ENCODE results near the gene ZNF888.
A peak's percentile ranks its signal among the peaks of the same experiment; 100 is the strongest.
"Not testable (repeated sequence)": the region's sequence is repeated elsewhere in the genome, so short reads cannot be mapped to it uniquely, and the experiment has no call there.

Gene ZNF888

DNA sequence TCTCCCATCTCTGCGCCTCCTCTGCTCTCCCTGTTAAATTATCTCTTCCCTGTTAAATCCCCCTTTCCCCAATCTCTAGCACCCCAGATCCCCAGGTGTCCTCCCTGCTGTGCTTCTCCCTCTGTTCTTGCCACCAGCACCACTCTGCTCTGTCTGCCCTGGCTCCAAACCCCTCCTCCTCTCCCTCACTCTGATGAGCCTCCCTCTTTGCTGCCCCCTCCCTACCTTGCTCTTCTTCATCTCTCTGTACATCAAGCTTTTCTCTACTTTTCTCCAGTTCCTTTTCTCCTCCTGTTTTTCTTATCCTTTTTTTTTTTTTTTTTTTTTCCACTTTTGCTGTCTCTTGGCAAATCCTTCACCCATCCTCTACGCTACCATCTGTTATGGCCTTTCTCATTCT is 18.3 kb upstream of the ZNF888 start:
- DNase-seq, result not testable (repeated sequence)

DNA sequence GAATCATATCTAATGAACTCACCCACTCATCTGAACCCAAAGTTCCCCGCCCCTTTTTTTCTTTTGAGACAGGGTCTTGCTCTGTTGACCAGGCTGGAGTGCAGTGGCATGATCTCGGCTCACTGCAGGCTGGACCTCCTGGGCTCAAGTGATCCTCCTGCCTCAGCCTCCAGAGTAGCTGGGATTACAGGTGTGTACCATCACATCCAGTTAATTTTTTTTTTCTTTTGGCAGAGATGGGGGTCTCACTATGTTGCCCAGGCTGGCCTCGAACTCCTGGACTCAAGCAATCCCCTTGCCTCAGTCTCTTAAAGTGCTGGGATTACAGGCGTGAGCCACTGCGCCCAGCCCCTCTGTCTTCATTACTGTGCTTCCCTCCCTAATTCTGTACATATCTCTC is 17.7 kb upstream of the ZNF888 start:
- not testable (repeated sequence) for DNase-seq

DNA sequence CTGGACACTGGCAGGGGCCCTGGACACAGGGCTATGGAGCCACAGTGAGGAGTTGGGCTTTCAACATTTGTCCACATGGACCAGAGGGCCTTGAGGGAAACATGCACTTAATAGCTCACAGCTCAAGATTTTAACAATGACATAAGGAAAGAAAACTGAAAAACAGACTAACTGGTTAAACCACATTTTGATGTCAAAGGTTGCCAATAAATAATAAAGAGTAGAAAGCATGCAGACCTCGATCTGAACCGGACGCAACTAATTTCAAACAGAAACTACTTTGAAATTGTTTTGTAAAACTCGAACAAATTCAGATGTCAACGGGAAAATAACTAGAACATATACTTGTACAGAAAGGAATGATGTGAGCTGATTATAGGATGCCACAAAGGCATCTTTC is 15.5 kb upstream of the ZNF888 start:
- DNase-seq, result no peak

DNA sequence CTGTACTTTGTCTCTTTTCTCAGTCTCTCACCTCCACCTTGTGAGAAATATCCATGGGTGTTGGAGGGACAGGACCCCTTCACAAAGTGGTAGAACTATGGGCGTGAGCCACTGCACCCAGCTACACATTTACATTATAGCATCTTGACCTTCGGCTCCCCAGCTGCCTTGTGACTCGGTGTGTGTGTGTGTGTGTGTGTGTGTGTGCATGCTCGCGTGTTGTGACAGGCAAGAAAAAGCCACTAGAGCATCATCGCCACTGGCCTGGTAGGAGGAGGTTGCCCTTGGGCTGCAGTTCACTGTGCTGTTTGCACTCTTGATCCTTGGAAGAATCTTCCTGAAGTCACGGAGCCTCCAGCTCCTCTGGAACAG is 13.7 kb upstream of the ZNF888 start:
- no peak for DNase-seq

DNA sequence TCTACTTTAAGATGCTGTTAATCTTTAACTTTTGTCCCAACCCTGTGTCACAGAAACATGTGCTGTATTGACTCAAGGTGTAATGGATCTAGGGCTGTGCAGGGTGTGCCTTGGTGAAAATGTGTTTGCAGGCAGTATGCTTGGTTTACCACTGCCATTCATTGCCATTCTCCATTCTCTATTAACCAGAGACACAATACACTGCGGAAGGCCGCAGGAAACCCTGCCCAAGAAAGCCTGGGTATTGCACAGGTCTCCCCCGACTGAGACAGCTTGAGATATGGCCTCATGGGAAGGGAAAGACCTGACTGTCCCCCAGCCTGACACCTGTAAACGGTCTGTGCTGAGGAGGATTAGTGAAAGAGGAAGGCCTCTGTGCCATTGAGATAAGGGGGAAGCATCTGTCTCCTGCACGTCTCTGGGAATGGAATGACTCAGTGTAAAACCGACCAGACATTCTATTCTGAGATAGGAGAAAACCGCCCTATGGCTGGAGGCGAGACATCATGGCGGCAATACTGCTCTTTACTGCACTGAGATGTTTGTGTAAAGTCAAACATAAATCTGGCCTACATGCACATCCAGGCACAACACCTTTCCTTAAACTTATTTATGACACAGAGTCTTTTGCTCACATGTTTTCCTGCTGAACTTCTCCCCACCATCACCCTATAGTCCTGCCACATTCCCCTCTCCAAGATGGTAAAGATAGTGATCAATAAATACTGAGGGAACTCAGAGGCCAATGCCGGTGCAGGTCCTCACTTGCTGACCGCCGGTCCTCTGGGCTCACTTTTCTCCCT is 13.1 kb upstream of the ZNF888 start:
- no peak for DNase-seq

DNA sequence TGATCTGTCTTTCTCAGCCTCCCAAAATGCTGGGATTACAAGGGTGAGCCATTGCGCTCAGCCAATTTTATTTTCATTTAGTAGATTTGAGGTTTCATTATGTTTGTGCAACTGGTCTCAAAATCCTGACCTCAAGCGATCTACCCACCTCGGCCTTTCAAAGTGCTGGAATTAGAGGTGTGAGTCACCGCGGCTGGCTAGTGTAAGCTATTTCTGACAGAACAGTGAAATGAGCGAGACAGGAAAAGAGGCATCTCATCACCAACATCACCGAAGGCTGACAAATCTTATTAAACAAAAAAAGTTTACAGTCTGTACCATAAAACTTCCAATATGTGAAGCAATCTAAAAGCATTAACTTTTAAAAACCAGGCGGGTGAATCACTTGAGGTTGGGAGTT is 12.2 kb upstream of the ZNF888 start:
- no peak for DNase-seq

DNA sequence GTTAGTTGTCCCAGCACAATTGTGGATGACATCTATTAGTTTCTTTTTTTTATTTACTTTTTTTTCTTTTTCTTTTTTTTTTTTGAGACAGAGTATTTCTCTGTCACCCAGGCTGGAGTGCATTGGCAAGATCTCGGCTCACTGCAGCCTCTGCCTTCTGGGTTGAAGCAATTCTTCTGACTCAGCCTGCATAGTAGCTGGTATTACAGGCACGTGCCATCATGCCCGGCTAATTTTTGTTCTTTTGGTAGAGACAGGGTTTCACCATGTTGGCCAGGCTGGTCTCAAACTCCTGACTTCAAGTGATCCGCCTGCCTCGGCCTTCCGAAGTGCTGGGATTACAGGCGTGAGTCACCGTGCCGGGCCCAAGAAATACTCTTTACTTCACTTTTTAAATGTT is 1.4 kb upstream of the ZNF888 start:
- not testable (repeated sequence) for DNase-seq

DNA sequence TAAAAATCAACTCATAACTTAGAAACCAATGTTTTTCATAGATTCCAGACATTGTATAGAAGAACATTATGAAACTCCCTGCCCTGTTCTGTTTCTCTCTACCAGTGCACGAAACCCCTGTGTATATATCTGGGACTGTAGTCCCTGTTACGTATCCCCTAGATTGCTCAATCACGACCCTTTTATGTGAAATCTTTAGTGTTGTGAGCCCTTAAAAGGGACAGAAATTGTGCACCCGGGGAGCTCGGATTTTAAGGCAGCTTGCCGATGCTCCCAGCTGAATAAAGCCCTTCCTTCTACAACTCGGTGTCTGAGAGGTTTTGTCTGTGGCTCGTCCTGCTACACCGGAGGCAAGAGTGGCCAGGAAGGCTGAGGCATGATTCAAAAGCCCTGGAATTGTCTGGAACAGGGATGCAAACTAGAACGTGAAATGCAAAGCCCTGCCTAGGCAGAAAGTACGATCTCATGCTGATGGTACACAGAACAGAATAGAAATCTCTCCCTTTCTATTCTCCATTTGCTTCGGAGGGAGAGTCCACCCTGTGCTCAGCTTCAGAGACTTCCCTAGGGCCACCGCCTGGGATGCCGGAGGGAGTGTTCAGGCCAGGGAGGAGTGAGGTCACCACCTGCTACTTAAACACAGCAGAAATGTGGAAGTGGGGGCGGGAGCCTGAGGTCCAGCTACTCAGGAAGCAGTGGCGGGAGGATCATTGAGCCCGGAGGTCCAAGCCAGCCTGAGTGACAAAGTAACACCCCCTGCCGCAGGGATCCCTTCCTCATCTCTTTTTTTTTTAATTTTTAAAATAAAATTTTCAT is 758 bp upstream of the ZNF888 start:
- no peak for DNase-seq

DNA sequence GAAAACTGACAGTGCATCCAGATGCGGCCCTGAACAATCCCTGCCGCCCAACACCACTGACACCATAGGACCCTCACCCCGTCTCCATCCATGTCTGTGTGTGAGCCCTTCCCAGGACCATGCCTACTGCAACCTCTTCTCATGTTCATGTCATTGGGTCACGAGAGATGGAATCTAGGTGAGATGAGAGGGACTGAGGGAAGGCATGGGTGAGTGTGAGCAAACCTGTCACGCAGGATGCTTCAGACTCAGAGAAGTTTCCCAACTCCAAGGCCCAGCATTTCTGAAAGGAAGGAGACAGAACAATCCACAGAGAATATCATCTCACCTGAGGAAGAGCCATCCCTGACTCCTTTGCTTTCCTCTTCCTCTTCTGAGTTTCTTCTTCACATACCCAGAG is 5.7 kb downstream of the ZNF888 start:
- DNase-seq, result no peak

DNA sequence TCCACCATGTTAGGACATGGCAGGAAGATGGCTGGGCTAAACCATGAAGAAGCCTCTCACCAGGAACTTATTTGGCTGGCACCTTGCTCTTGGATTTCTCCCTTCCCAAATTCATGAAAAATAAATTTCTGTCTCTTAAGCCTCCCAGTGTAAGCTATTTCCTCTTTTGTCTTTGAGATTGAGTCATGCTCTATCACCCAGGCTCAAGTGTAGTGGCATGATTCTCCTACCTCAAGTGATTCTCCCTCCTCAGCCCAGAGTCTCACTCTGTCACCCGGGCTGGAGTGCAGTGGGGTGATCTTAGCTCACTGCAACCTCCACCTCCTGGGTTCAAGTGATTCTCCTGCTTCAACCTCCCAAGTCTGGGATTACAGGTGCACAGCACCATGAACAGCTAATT is 12.6 kb downstream of the ZNF888 start:
- no peak for DNase-seq

DNA sequence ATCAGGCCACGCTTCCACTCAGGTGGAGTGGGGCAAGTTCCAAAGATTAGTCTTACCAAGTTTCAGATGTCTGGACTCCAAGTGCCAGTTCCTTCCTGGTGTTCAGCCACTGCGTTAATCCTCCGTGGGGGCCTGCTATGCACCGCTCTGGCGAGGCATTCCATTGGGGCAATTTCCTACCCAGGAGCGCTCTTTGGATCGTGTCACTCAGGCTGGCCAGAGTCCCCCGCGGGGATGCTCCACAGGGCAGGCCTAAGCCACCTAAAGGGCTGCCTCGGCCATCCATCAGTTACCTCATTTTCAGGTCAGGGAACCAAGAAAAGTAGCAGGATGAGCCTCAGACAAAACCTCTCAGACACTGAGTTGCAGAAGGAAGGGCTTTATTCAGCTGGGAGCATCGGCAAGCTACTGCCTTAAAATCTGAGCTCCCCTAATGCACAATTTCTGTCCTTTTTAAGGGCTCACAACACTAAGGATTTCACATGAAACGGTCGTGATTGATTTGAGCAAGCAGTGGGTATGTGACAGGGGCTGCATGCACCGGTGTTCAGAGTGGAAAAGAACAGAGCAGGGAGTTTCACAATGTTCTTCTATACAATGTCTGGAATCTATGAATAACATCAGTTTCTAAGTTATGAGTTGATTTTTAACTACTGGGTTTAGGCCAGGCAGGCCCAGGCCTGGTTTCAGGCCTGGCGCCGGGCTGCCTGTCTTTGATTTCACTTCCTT is 19.0 kb downstream of the ZNF888 start:
- not testable (repeated sequence) for DNase-seq

DNA sequence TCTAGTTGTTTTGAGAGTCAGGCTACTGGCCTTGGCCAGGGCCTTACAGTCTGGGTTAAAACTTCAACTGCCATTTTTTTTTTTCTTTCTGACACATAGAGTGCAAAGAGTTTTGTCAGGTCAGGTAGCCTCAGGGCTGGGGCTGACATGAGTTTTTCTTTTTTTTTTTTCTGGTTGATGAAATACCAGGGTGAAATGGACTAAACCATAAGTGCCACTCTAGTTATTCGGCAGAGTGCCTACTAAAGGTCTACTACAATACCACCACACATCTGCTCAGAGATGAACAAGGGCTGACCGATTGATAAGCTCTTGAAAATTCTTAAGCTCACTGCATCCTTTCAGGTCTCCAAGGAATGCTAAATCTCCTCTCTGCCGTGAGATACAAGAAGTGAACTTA is 21.4 kb downstream of the ZNF888 start:
- no peak for DNase-seq

DNA sequence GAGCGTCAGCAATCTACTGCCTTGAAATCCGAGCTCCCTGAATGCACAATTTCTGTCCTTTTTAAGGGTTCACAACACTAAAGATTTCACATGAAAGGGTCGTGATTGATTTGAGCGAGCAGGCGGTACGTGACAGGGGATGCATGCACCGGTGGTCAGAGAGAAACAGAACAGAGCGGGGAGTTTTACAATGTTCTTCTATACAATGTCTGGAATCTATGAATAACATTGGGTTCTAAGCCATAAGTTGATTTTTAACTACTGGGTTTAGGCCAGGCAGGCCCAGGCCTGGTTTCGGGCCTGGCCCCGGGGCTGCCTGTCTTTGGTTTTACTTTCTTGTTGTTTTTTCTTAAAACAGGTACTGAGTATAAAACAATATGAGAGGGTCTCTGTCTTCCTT is 24.6 kb downstream of the ZNF888 start:
- DNase-seq, result not testable (repeated sequence)

DNA sequence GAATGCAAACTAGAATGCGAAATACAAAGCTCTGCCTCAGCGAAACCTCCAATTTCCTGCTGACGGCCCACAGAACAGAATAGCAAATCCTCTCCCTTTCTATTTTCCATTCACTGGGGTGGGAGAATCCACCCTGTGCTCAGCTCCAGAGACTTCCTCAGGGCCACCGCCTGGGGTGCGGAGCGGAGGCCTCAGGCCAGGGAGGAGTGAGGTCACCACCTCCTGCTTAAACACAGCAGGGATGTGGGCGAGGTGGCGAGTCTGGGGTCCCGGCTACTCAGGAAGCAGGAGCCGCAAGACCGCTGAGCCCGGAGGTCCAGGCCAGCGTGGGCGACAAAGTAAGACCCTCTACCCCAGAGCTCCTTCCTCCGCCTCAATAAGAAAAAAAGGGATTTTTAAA is 25.1 kb downstream of the ZNF888 start:
- no peak for DNase-seq

DNA sequence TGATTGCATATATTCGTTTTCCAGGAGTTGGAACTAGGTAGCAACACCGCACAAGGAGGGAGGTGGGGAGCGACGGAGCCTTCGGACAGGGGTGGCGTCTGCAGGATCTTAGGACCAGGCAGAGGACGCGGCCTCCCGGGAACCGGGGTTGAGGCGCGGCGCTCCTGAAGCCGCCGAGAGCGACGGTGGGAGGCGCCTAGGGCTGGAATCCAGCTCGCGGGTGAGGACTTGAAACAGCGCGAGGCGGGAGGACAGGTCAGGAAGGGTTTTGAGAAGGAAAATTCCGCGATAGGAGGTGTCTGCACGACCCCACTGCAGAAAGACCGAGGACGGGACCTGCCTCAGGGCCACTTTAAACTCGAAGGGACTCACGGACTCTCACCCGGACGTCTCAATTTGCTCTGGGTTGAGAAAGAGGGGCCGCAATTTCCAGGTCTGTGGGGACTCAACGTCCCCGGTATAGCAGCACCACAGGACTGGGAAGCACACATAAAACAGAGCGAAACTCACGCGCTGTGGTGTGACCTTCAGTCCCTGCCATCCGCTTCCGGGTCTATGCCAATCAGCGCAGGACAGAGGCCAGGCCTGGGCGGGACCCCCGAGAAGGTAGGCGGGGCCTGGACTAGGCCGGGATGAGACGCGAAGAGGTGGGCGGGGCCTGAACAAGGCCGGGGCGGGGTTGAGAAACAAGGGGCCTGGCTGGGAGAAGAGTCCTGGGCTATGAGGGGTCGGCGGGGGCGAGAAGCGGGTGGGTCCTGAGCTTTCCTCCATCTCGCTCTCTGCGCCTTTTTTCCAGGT is 25.9 kb downstream of the ZNF888 start, which contains the start of gene ZNF320:
TSS of gene ZNF320 (minus strand) at position 498 of the 798 bp plus-strand sequence. CDS start 7,380 bp downstream, outside the sequence.
- peak; percentile 92 for DNase-seq

DNA sequence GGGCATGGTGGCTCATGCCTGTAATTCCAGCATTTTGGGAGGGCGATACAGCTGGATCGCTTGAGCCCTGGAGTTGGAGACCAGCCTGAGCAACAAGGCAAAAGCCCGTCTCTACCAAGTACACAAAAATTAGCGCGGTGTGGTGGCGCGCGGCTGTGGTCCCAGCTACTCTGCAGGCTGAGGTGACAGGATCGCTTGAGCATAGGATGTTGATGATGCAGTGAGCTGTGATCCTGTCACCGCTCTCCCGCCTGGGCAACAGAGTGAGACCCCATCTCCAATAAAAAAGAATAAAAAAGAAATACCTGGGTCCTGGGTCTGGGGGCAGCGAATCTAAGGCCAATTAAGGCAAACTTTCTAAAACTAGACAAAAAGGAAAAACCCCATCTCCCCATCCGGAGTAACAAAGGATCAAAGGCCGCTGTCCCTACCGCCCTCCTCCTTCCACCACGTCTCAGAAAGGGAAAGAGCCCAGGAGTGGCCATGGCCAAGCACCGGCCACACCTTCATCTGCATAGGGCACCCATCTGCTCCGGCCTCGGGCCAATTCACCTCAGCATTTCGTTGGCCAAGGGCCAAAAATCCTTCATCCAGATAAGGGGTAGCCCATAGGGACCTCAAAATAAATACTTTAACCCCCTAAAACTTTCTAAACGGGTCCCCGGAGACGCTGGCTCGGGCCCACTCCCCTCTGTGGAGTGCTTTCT is 26.6 kb downstream of the ZNF888 start:
- no peak for DNase-seq

DNA sequence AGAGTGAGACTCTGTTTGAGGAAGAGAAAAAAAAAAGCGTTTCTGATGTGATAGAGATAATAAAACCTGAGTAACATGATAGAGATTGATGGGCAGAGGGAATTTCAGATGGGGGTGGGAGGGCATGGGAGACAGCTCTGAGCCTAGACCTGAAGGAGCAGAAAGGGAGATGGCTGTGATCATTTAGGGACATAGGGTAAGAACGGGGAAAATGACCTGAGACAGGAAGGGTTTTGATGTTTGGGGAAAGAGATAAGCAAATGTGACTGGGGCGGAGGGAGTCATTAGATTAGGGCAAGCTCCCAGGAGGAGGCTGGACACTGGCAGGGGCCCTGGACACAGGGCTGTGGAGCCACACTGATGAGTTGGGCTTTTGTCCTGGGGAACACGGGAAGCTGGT is 31.9 kb downstream of the ZNF888 start:
- no peak for DNase-seq

DNA sequence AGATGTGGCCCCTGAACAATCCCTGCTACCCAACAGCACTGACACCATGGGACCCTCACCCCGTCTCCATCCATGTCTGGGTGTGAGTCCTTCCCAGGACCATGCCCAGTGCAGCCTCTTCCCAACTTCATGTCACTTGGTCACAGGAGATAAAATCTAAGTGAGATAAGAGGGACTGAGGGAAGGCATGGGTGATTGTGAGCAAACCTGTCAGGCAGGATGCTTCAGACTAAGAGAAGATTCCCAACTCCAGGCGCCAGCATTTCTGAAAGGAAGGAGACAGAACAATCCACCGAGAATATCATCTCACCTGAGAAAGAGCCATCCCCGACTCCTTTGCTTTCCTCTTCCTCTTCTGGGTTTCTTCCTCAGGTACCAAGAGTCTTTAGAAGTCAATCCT is 33.3 kb downstream of the ZNF888 start:
- DNase-seq, result no peak

DNA sequence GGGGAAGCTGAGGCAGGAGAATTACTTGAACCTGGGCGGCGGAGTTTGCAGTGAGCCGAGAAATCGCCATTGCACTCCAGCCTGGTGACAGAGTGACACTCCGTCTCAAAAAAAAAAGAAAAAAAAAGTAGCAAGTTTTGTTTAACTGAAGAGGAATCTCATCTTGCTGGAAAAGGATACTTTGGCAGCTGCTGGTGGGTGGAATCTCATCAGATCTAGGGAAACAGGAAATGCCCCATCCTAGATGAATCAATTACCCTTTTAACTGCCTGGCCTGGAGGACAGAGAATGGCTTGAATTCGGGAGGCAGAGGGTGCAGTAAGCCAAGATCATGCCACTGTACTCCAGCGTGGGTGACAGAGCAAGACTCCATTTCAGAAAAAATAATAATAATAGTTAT is 34.2 kb downstream of the ZNF888 start:
- no peak for DNase-seq

DNA sequence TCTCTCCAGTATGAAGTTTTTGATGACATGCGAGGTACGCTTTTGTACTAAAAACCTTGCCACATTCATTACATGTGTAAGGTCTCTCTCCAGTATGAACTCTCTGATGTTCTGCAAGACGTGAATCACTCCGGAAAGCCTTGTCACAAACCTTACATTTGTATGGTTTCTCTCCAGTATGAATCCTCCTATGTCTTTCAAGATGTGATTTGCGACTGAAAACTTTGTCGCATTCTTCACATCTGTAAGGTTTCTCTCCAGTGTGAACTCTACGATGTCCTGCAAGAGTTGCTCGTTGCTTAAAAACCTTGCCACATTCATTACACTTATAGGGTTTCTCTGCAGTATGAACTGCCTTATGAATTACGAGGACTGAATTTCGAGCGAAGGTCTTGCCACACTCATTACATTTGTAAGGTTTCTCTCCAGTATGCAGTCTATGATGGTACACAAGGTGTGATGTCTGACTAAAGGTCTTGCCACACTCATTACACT is 42.3 kb downstream of the ZNF888 start:
- DNase-seq, result no peak

DNA sequence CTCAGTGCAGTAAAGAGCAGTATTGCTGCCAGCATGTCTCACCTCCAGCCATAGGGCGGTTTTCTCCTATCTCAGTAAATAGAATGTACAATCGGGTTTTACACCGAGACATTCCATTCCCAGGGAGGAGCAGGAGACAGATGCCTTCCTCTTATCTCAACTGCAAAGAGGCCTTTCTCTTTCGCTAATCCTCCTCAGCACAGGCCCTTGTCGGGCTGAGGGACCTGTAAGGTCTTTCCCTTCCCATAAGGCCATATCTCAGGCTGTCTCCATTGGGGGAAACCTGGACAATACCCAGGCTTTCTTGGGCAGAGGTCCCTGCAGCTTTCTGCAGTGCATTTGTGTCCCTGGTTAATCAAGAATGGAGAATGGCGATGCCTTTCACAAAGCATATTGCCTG is 50.2 kb downstream of the ZNF888 start:
- DNase-seq, result not testable (repeated sequence)

DNA sequence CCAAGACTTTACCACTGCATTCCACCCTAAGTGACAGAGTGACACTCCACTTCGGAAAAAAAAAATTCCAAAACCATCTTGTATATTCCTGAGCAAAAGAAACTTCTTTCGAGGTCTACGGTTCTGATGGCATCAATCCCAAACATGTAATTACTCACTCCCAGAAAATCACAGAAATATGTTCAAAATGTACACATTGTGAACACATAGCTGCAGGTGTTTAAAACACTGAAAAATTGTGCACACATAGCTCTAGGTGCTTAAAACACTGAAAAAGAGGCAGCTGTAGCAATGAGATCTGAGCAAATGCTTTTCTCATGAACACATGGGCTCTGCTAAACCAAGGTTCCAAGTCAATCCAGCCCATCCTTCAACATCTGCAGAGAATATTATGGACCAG is 51.8 kb downstream of the ZNF888 start:
- DNase-seq, result no peak
